ENCODE data around the gene BATF2. TPM values are rescaled to one million over a fixed set of nuclear protein-coding genes. Genes with fewer than 3 reads are reported as not detected.

BATF2 gene
- total RNA-seq, 4 donors from 2014 or later = 0.38 to 0.76 TPM; not detected in 2

GRCh38 chr11:65003282-65003681 is 6.5 kb upstream of the BATF2 start:
- Histone ChIP-seq H3K4me1 (peaks cover 0 to 8% (median 0%) of the 10 kb centered on the region in 3 donors), H3K27me3 (no peaks in the 10 kb centered on the region), H3K36me3 (no peaks in the 10 kb centered on the region), H3K27ac (no peak overlapping the region), H3K4me3 (no peak overlapping the region), H3K9me3 (no peaks in the 10 kb centered on the region)
- 73 to 100% methylated on average over 1 to 7 of the region's 7 CpGs for WGBS, 2 donors
- intact Hi-C loops (cut with DNase I) = no loop called here
- TF ChIP-seq CTCF (IDR thresholded peaks at IDR 0.05) (no peak), POLR2A (IDR thresholded peaks at IDR 0.05) (no peak)
- DNase-seq = no peak

- Histone ChIP-seq H3K27ac (no peak overlapping the region), H3K9me3 (no peaks in the 10 kb centered on the region), H3K27me3 (no peaks in the 10 kb centered on the region), H3K4me1 (peaks cover 0 to 8% (median 0%) of the 10 kb centered on the region in 3 donors), H3K4me3 (no peak overlapping the region), H3K36me3 (no peaks in the 10 kb centered on the region)
- no peak for TF ChIP-seq CTCF (IDR thresholded peaks at IDR 0.05)
- no peak for TF ChIP-seq POLR2A (IDR thresholded peaks at IDR 0.05)
- DNase-seq = no peak
- intact Hi-C loops (cut with DNase I) = no loop called here
- 72 to 77% methylated on average over 4 to 5 of the region's 5 CpGs for WGBS, 2 donors
Observed at GRCh38 chr11:65002706-65003105, 5.9 kb upstream of the BATF2 start.

- WGBS, 2 donors = 100% methylated on average over 1 of the region's 1 CpG; no CpG with 5 or more reads in 1 of the 2 donors
- H3K4me1 ChIP-seq = peaks cover 0 to 21% (median 0%) of the 10 kb centered on the region in 3 donors
- no peak overlapping the region for H3K27ac ChIP-seq
- no peaks in the 10 kb centered on the region for H3K9me3 ChIP-seq
- H3K27me3 ChIP-seq = no peaks in the 10 kb centered on the region
- no peak overlapping the region for H3K4me3 ChIP-seq
- no peak for DNase-seq
- no peaks in the 10 kb centered on the region for H3K36me3 ChIP-seq
- intact Hi-C loops (cut with DNase I) = no loop called here
- TF ChIP-seq CTCF (IDR thresholded peaks at IDR 0.05) (no peak), POLR2A (IDR thresholded peaks at IDR 0.05) (no peak)
Observed at GRCh38 chr11:64999478-64999877, 2.7 kb upstream of the BATF2 start.

- WGBS, 2 donors = 74 to 80% methylated on average over 6 to 7 of the region's 9 CpGs
- intact Hi-C loops (cut with DNase I) = no loop called here
- no peaks in the 10 kb centered on the region for H3K36me3 ChIP-seq
Observed at GRCh38 chr11:64998690-64999431, 2.1 kb upstream of the BATF2 start.

More at GRCh38 chr11:64998690-64999431, 2.1 kb upstream of the BATF2 start:
- Histone ChIP-seq H3K9me3 (no peaks in the 10 kb centered on the region), H3K27me3 (no peaks in the 10 kb centered on the region), H3K4me1 (peaks cover 0 to 21% (median 0%) of the 10 kb centered on the region in 3 donors), H3K4me3 (no peak overlapping the region), H3K27ac (no peak overlapping the region)
- TF ChIP-seq CTCF (IDR thresholded peaks at IDR 0.05) (no peak), POLR2A (IDR thresholded peaks at IDR 0.05) (no peak)
- DNase-seq = no peak
